Psoas muscle (tissue), 8 donors: ENCODE results near the gene SETD1B. TPM values are rescaled to one million over a fixed set of nuclear protein-coding genes. Genes with fewer than 3 reads are reported as not detected.
"Not testable (repeated sequence)": the region's sequence is repeated elsewhere in the genome, so short reads cannot be mapped to it uniquely, and the experiment has no call there.

Source experiments
- ATAC-seq, 4 donors: fragments of 200-7000 bp; cut with Tn5 transposase; one replicate each; pipeline ENCODE4 v1.9.1; 2020; ENCODE audit warnings: moderate library complexity in 3 of 4, mild to moderate bottlenecking in 2 of 4
- DNase-seq, 2 donors: peaks; one replicate each; pipeline ENCODE4 v3.0.0-alpha.2; 2020
- H3K27ac ChIP-seq: fragments of 200-600 bp; one replicate; pipeline ENCODE4 v1.8.0; 2022
- H3K27me3 ChIP-seq, 3 donors: fragments of 200-600 bp in 1 of 3; one replicate each; pipeline versions ENCODE4 v1.6.1 to v1.8.0; 2013 to 2022; ENCODE audit warnings: low read length in 2 of 3, mild to moderate bottlenecking in 2 of 3, moderate library complexity in 1 of 3; ENCODE audit not compliant: insufficient read depth in 3 of 3
- H3K36me3 ChIP-seq, 2 donors: fragments of 200-600 bp in 1 of 2; one replicate each; pipeline versions ENCODE4 v1.6.1 to v1.8.0; 2013 to 2022; ENCODE audit warnings: low read depth in 1 of 2, mild to moderate bottlenecking in 1 of 2, moderate library complexity in 1 of 2; ENCODE audit not compliant: insufficient read depth in 1 of 2
- H3K4me1 ChIP-seq: fragments of 200-600 bp; one replicate; pipeline ENCODE4 v1.8.0; 2022
- H3K4me3 ChIP-seq: fragments of 200-600 bp; one replicate; pipeline ENCODE4 v1.8.0; 2022; ENCODE audit warnings: mild to moderate bottlenecking
- H3K9me3 ChIP-seq: fragments of 200-600 bp; one replicate; pipeline ENCODE4 v1.8.0; 2022
- WGBS, 3 donors: extraction: QIAGEN DNeasy Blood & Tissue Kit; methylation state at CpG; one replicate each; pipeline versions ENCODE4 v1.1.6 to v1.1.7; 2013; 5-methylcytosine and 5-hydroxymethylcytosine counted together
- intact Hi-C, 2 donors: fragments of 100-400 bp; cut with DNase I; formaldehyde crosslinking; loops; one replicate each; pipeline versions ENCODE4 v1.11.0 to v1.14.2; 2022
- long read RNA-seq, 2 donors: library from polyadenylated mRNA; unstranded; transcript quantifications; one replicate each; pipeline ENCODE4 v2.0.0, GENCODE V29; 2021
- polyA plus RNA-seq, 3 donors: library from polyadenylated mRNA; stranded (reverse); fragments of 200-250 nt; gene quantifications; one replicate each; pipeline ENCODE4 v1.2.3, GENCODE V29; 2013
- total RNA-seq, 4 donors: library from RNA; stranded (reverse); fragmentation: NEBNext Ultra II Directional in 2 of 4; extraction: Animal tissue kit (Norgen Biotek cat#: 25700) in 2 of 4; gene quantifications; one replicate each; pipeline versions ENCODE4 v1.2.1 to v1.2.4, GENCODE V29; 2021 to 2023
- TF ChIP-seq, protein P1 (sequence below): fragments of 200-600 bp; IDR thresholded peaks from one replicate; pipeline ENCODE4 v1.8.0; 2022; ENCODE audit warnings: antibody characterized with exemption
- donor health status: healthy with polysubstance abuse.
- donor health status: DM: no; HTN: no; CAD: no; lungs with moderate emphysema.
- donor health status: Bipolar disorder and iron deficiency.
- donor health status: healthy.
- donor health status: DM: yes; HTN: yes; CAD: no.
- donor health status: DM: no; HTN: no; CAD: no.
- donor health status: DM: no; HTN: no; CAD: no.
- donor health status: DM: yes; HTN: yes; CAD: no.

SETD1B gene
- total RNA-seq (10 to 100 TPM in 3 of 4 donors, 1 to 10 TPM in 1; 9.2 to 13.0 (median 11.8) TPM), polyA plus RNA-seq (1 to 10 TPM; 2.8 to 7.5 (median 3.0) TPM)
- long read RNA-seq, donor 1, partial matches to known transcripts = 0 of 3 reads
- long read RNA-seq, donor 1, other reads (novel, unspliced or antisense) = 3 of 3 reads
- long read RNA-seq, donor 2, partial matches to known transcripts = 3 of 12 reads
- long read RNA-seq, donor 2, other reads (novel, unspliced or antisense) = 9 of 12 reads

DNA sequence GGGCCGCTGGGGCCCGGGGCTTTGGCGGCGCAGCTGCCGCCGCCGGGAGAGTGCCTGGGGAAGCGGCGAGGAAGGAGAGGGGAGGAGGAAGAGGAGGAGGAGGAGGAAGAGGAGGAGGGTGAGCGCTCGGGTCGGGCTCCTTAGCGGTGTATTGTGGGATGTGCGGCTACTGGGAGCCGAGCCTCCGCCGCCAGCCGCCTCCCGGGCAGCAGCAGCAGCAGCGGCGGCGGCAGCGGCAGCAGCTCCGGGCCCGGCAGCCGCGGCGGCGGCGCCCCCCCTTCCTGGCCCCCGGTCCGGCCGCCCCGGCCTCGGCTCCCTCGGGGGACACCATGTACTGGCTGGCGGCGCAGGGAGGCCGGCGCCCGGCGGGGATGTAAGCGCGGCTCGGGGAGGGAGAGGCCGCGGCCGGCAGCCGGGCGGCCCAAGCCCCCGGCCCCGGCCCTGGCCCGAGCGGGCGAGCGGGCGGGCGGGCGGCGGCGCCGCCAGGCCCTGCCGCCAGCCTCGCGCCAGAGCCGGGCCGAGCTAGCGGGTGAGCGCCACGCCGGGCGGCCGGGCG, at the start of gene SETD1B:
Gene SETD1B (plus strand): TSS at position 149 of the 556 bp plus-strand sequence. CDS start 729 bp downstream, outside the sequence.
- Histone ChIP-seq H3K9me3 (no peaks in the 10 kb centered on the region), H3K4me3 (peak within 1 kb of the TSS; percentile 86), H3K27ac (peak within 1 kb of the TSS; percentile 100), H3K27me3 (no peaks in the 10 kb centered on the region), H3K4me1 (peaks cover 27% of the 10 kb centered on the region), H3K36me3 (peaks cover 0 to 12% of the 10 kb centered on the region in 2 donors)
- 0 to 6% (median 1%) methylated on average over 3 to 74 of the region's 74 CpGs for WGBS, 3 donors
- ATAC-seq = peak in 3 of 4 donors; percentile 17 to 24 (median 18)
- intact Hi-C loops = no loop called here
- TF ChIP-seq, protein P1, sequence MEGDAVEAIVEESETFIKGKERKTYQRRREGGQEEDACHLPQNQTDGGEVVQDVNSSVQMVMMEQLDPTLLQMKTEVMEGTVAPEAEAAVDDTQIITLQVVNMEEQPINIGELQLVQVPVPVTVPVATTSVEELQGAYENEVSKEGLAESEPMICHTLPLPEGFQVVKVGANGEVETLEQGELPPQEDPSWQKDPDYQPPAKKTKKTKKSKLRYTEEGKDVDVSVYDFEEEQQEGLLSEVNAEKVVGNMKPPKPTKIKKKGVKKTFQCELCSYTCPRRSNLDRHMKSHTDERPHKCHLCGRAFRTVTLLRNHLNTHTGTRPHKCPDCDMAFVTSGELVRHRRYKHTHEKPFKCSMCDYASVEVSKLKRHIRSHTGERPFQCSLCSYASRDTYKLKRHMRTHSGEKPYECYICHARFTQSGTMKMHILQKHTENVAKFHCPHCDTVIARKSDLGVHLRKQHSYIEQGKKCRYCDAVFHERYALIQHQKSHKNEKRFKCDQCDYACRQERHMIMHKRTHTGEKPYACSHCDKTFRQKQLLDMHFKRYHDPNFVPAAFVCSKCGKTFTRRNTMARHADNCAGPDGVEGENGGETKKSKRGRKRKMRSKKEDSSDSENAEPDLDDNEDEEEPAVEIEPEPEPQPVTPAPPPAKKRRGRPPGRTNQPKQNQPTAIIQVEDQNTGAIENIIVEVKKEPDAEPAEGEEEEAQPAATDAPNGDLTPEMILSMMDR = no peak
- peak; percentile 58 to 84 for DNase-seq

DNA sequence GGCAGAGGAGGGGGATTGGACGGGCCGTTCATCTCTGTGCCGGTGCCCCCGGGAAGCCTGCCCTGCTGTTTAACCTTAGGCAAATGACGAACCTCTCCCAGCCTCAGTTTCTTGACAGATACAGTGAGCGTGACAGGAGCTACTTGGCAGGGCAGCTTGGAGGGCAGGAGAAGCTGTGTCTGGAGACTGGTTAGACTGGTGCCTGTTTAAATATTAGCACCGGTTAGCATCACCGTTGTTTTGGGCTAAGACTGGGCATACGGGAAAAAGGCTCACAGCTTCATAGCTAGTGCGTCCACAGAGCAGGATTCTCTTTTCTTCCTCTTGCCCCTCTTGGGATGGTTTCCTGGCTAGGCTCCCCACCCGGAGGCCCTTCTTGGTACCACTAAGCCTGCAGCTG, 49.0 kb upstream of the SETD1B start:
- TF ChIP-seq, protein P1 = no peak
- H3K27me3 ChIP-seq = no peaks in the 10 kb centered on the region
- no peak overlapping the region for H3K4me3 ChIP-seq
- intact Hi-C loops = loop anchor here in 1 of 2 donors (5.0 kb wide), 1 partner anchor 38 kb away; no protein-coding TSS in a partner anchor
- DNase-seq (no peak), ATAC-seq (no peak)
- 89 to 92% (median 91%) methylated on average over 11 of the region's 11 CpGs for WGBS, 3 donors
- H3K27ac ChIP-seq = no peak overlapping the region
- H3K4me1 ChIP-seq = peaks cover 13% of the 10 kb centered on the region
- no peaks in the 10 kb centered on the region for H3K9me3 ChIP-seq
- peaks cover 0 to 17% of the 10 kb centered on the region in 2 donors for H3K36me3 ChIP-seq

DNA sequence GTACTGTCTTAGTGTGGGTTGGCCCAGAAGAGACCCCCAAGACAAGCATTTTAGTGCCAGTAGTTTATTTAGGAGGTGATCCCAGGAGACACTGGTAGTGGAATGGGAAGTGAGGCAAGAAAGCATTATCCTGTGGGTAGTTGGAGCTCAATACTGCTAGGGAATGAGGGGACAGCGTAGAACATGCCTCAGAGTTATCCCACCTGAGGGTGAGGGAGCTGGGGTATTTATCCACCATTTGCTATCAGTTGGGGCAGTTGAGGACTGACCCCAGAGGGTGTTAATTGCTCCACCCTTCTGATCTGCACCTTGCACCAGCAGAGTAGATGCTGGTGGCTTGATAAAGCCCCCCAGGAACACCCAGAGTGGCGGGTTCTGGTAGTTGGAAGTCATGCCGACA, 48.2 kb upstream of the SETD1B start:
- WGBS, 3 donors = 87 to 97% (median 92%) methylated on average over 3 of the region's 3 CpGs
- H3K36me3 ChIP-seq = peaks cover 0 to 17% of the 10 kb centered on the region in 2 donors
- no peaks in the 10 kb centered on the region for H3K27me3 ChIP-seq

DNA sequence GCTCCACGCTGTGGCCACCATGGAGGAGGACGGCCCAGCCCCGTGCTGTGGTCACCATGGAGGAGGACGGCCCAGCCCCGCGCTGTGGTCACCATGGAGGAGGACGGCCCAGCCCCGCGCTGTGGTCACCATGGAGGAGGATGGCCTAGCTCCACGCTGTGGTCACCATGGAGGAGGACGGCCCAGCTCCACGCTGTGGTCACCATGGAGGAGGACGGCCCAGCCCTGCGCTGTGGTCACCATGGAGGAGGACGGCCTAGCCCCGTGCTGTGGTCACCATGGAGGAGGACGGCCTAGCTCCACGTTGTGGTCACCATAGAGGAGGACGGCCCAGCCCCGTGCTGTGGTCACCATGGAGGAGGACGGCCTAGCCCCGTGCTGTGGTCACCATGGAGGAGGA, 45.3 kb upstream of the SETD1B start:
- intact Hi-C loops, DNase-seq, ATAC-seq, H3K27ac ChIP-seq, H3K9me3 ChIP-seq, H3K27me3 ChIP-seq, H3K4me3 ChIP-seq: not testable (repeated sequence)
- peaks cover 27% of the 10 kb centered on the region for H3K4me1 ChIP-seq
- 96 to 97% (median 97%) methylated on average over 16 to 22 of the region's 22 CpGs for WGBS, 3 donors
- H3K36me3 ChIP-seq = peaks cover 0 to 15% of the 10 kb centered on the region in 2 donors

More for the DNA sequence above, 48.2 kb upstream of the SETD1B start:
- DNase-seq = no peak
- TF ChIP-seq, protein P1 = no peak
- Histone ChIP-seq H3K4me3 (no peak overlapping the region), H3K27ac (no peak overlapping the region), H3K4me1 (peaks cover 13% of the 10 kb centered on the region), H3K9me3 (no peaks in the 10 kb centered on the region)
- intact Hi-C loops = no loop called here
- no peak for ATAC-seq

DNA sequence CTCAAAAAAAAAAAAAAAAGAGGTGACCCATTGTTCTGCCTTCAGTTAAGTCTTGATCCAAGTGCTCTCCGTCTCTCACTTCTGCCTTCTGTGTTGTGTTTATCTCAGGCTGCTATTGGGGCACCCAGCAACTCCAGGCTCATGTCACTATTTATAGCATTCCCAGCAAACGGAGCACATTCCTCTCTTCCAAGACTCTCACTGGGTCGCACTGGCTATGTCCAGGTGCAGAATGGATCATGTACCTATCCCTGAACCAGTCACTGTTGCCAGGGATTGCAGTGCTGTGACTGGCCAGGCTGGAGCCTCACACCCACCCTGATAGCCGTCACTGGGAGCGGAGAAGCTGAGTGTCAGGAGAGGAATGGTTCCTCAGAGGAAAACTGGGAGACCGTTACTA, 41.5 kb upstream of the SETD1B start:
- Histone ChIP-seq H3K27me3 (no peaks in the 10 kb centered on the region), H3K9me3 (no peaks in the 10 kb centered on the region), H3K4me3 (no peak overlapping the region), H3K36me3 (peaks cover 0 to 20% of the 10 kb centered on the region in 2 donors), H3K27ac (peak overlapping the region; percentile 72), H3K4me1 (peaks cover 28% of the 10 kb centered on the region)
- TF ChIP-seq, protein P1 = no peak
- intact Hi-C loops = no loop called here
- DNase-seq (peak in 1 of 2 donors; percentile 74), ATAC-seq (peak; percentile 76 to 93 (median 87))
- 40 to 47% (median 41%) methylated on average over 6 of the region's 6 CpGs for WGBS, 3 donors
